GM19240 (cell line): ENCODE measurements around the gene BEAN1.

Source experiments
- DNase-seq: peaks from one replicate; pipeline ENCODE4 v3.0.0; 2011; ENCODE audit warnings: low spot score; ENCODE audit not compliant: insufficient read length

The BEAN1 gene

GRCh38 chr16:66427036-66427860 is at the start of gene BEAN1:
Gene BEAN1, plus strand, starts transcription at chr16:66427295. Its CDS starts 10,382 bp downstream, at chr16:66437677.
- DNase-seq, result no peak

GRCh38 chr16:66377324-66377723 is 49.8 kb upstream of the BEAN1 start:
- no peak for DNase-seq

- DNase-seq, result no peak
Measured at GRCh38 chr16:66378741-66379570, 48.1 kb upstream of the BEAN1 start.

- no peak for DNase-seq
Measured at GRCh38 chr16:66379571-66379941, 47.5 kb upstream of the BEAN1 start.

GRCh38 chr16:66380421-66380820 is 46.7 kb upstream of the BEAN1 start:
- DNase-seq, result no peak

- DNase-seq, result no peak
Measured at GRCh38 chr16:66381585-66382170, 45.4 kb upstream of the BEAN1 start.

GRCh38 chr16:66382171-66382965 is 44.7 kb upstream of the BEAN1 start:
- DNase-seq, result no peak

GRCh38 chr16:66382966-66383299 is 44.2 kb upstream of the BEAN1 start:
- DNase-seq, result no peak

- DNase-seq, result no peak
Measured at GRCh38 chr16:66383551-66383950, 43.5 kb upstream of the BEAN1 start.

- no peak for DNase-seq
Measured at GRCh38 chr16:66385415-66385814, 41.7 kb upstream of the BEAN1 start.

- DNase-seq, result no peak
Measured at GRCh38 chr16:66386629-66387622, 40.2 kb upstream of the BEAN1 start.

GRCh38 chr16:66387817-66388332 is 39.2 kb upstream of the BEAN1 start:
- no peak for DNase-seq

- DNase-seq, result no peak
Measured at GRCh38 chr16:66388350-66389139, 38.5 kb upstream of the BEAN1 start.

GRCh38 chr16:66389256-66390176 is 37.6 kb upstream of the BEAN1 start:
- no peak for DNase-seq

- no peak for DNase-seq
Measured at GRCh38 chr16:66390346-66391108, 36.6 kb upstream of the BEAN1 start.

GRCh38 chr16:66391726-66392670 is 35.1 kb upstream of the BEAN1 start:
- DNase-seq, result no peak
